ENCODE measurements around the gene FBLN1. TPM values are rescaled to one million over a fixed set of nuclear protein-coding genes. Genes with fewer than 3 reads are reported as not detected.

The FBLN1 gene
- total RNA-seq, 2 donors from 2014 or later: 125 to 144 TPM

GRCh38 chr22:45455621-45456020 lies 47.1 kb upstream of the FBLN1 start:
- Histone ChIP-seq H3K4me3 (no peak overlapping the region), H3K36me3 (no peaks in the 10 kb centered on the region), H3K4me1 (replicated peaks) (no peaks in the 10 kb centered on the region), H3K27ac (no peak overlapping the region), H3K9me3 (no peaks in the 10 kb centered on the region), H3K27me3 (replicated peaks; ENCODE audit: insufficient read depth) (no peaks in the 10 kb centered on the region)
- 90% methylated on average over 4 of the region's 4 CpGs for WGBS
- DNase-seq (ENCODE audit: low spot score): no peak
- TF ChIP-seq CTCF (IDR thresholded peaks at IDR 0.05): no peak
- TF ChIP-seq POLR2A (IDR thresholded peaks at IDR 0.05): no peak
- no peak for TF ChIP-seq POLR2AphosphoS5 (IDR thresholded peaks at IDR 0.05)
- intact Hi-C loops (cut with DNase I): no loop called here

- TF ChIP-seq POLR2AphosphoS5 (IDR thresholded peaks at IDR 0.05) (no peak), CTCF (IDR thresholded peaks at IDR 0.05) (no peak), POLR2A (IDR thresholded peaks at IDR 0.05) (no peak)
- no peaks in the 10 kb centered on the region for H3K27me3 ChIP-seq (replicated peaks; ENCODE audit: insufficient read depth)
- H3K36me3 ChIP-seq: no peaks in the 10 kb centered on the region
- H3K4me3 ChIP-seq: no peak overlapping the region
- DNase-seq (ENCODE audit: low spot score): no peak
- 90% methylated on average over 8 of the region's 8 CpGs for WGBS
- intact Hi-C loops (cut with DNase I): no loop called here
- no peak overlapping the region for H3K27ac ChIP-seq
- no peaks in the 10 kb centered on the region for H3K4me1 ChIP-seq (replicated peaks)
- H3K9me3 ChIP-seq: no peaks in the 10 kb centered on the region
These were observed 45.9 kb upstream of the FBLN1 start for GRCh38 chr22:45456811-45457210.

GRCh38 chr22:45458532-45458931 lies 44.2 kb upstream of the FBLN1 start:
- H3K36me3 ChIP-seq: no peaks in the 10 kb centered on the region
- H3K4me1 ChIP-seq (replicated peaks): no peaks in the 10 kb centered on the region
- DNase-seq (ENCODE audit: low spot score): no peak
- 96% methylated on average over 13 of the region's 13 CpGs for WGBS
- H3K27ac ChIP-seq: no peak overlapping the region
- H3K4me3 ChIP-seq: no peak overlapping the region
- intact Hi-C loops (cut with DNase I): no loop called here
- no peaks in the 10 kb centered on the region for H3K9me3 ChIP-seq
- no peaks in the 10 kb centered on the region for H3K27me3 ChIP-seq (replicated peaks; ENCODE audit: insufficient read depth)
- TF ChIP-seq POLR2A (IDR thresholded peaks at IDR 0.05) (no peak), POLR2AphosphoS5 (IDR thresholded peaks at IDR 0.05) (no peak), CTCF (IDR thresholded peaks at IDR 0.05) (no peak)

GRCh38 chr22:45459235-45459634 lies 43.4 kb upstream of the FBLN1 start:
- intact Hi-C loops (cut with DNase I): no loop called here
- Histone ChIP-seq H3K9me3 (no peaks in the 10 kb centered on the region), H3K27ac (no peak overlapping the region), H3K36me3 (no peaks in the 10 kb centered on the region), H3K27me3 (replicated peaks; ENCODE audit: insufficient read depth) (no peaks in the 10 kb centered on the region), H3K4me1 (replicated peaks) (no peaks in the 10 kb centered on the region), H3K4me3 (no peak overlapping the region)
- TF ChIP-seq CTCF (IDR thresholded peaks at IDR 0.05): no peak
- TF ChIP-seq POLR2A (IDR thresholded peaks at IDR 0.05): no peak
- TF ChIP-seq POLR2AphosphoS5 (IDR thresholded peaks at IDR 0.05): no peak
- 88% methylated on average over 8 of the region's 8 CpGs for WGBS
- DNase-seq (ENCODE audit: low spot score): no peak

- no peaks in the 10 kb centered on the region for H3K9me3 ChIP-seq
- WGBS: 41% methylated on average over 12 of the region's 14 CpGs
- H3K27ac ChIP-seq: peak overlapping the region in 1 of 2 donors; percentile 31
- TF ChIP-seq CTCF (IDR thresholded peaks at IDR 0.05): no peak
- no peak for TF ChIP-seq POLR2A (IDR thresholded peaks at IDR 0.05)
- TF ChIP-seq POLR2AphosphoS5 (IDR thresholded peaks at IDR 0.05): peak; percentile 21
- H3K4me1 ChIP-seq (replicated peaks): no peaks in the 10 kb centered on the region
- no peaks in the 10 kb centered on the region for H3K27me3 ChIP-seq (replicated peaks; ENCODE audit: insufficient read depth)
- intact Hi-C loops (cut with DNase I): no loop called here
- no peak for DNase-seq (ENCODE audit: low spot score)
- H3K4me3 ChIP-seq: no peak overlapping the region
- no peaks in the 10 kb centered on the region for H3K36me3 ChIP-seq
These were observed 42.2 kb upstream of the FBLN1 start for GRCh38 chr22:45460288-45461109.
